ENCODE measurements around the gene RSPH6A.

Gene RSPH6A

GRCh38 chr19:45821570-45821969 lies 6.5 kb upstream of the RSPH6A start:
- no peaks in the 10 kb centered on the region for H3K27me3 ChIP-seq
- H3K27ac ChIP-seq = no peak overlapping the region
- no peak overlapping the region for H3K4me3 ChIP-seq
- H3K9ac ChIP-seq = no peak overlapping the region
- peaks cover 65 to 88% (median 76%) of the 10 kb centered on the region in 11 experiments for H3K36me3 ChIP-seq
- TF ChIP-seq Cebpa-rat (IDR thresholded peaks at IDR 0.05) = no peak
- peaks cover 4 to 38% (median 18%) of the 10 kb centered on the region in 10 experiments; a peak in 19 of 20 replicates for H3K4me1 ChIP-seq
- H3K4me2 ChIP-seq = no peak overlapping the region
- H4K20me1 ChIP-seq = peaks cover 5 to 95% (median 36%) of the 10 kb centered on the region in 11 experiments; a peak in 19 of 22 replicates
- no peaks in the 10 kb centered on the region for H3K9me3 ChIP-seq (replicated peaks in 1 of 11)

GRCh38 chr19:45821103-45821521 lies 6.0 kb upstream of the RSPH6A start:
- no peaks in the 10 kb centered on the region for H3K9me3 ChIP-seq (replicated peaks in 1 of 11)
- H3K4me2 ChIP-seq = no peak overlapping the region
- no peaks in the 10 kb centered on the region for H3K27me3 ChIP-seq
- H3K4me3 ChIP-seq = no peak overlapping the region
- no peak overlapping the region for H3K9ac ChIP-seq
- H3K36me3 ChIP-seq = peaks cover 61 to 83% (median 72%) of the 10 kb centered on the region in 11 experiments
- TF ChIP-seq Cebpa-rat (IDR thresholded peaks at IDR 0.05) = no peak
- H3K4me1 ChIP-seq = peaks cover 9 to 43% (median 23%) of the 10 kb centered on the region in 10 experiments
- no peak overlapping the region for H3K27ac ChIP-seq
- peaks cover 5 to 94% (median 36%) of the 10 kb centered on the region in 11 experiments; a peak in 19 of 22 replicates for H4K20me1 ChIP-seq

- Histone ChIP-seq H3K9me3 (replicated peaks in 1 of 11) (no peaks in the 10 kb centered on the region), H3K27ac (peak overlapping the region in 3 of 11 experiments; percentile 4 to 40 (median 35); a peak in 4 of 22 replicates), H3K9ac (peak overlapping the region in 2 of 11 experiments; percentile 10 to 41; a peak in 4 of 22 replicates), H3K27me3 (no peaks in the 10 kb centered on the region), H3K36me3 (peaks cover 55 to 78% (median 66%) of the 10 kb centered on the region in 11 experiments), H3K4me1 (peaks cover 14 to 48% (median 28%) of the 10 kb centered on the region in 10 experiments), H4K20me1 (peaks cover 5 to 88% (median 36%) of the 10 kb centered on the region in 11 experiments; a peak in 19 of 22 replicates), H3K4me3 (no peak overlapping the region), H3K4me2 (no peak overlapping the region)
- no peak for TF ChIP-seq Cebpa-rat (IDR thresholded peaks at IDR 0.05)
Measured at GRCh38 chr19:45820413-45821102, 5.5 kb upstream of the RSPH6A start.

- peaks cover 47 to 70% (median 58%) of the 10 kb centered on the region in 11 experiments for H3K36me3 ChIP-seq
- TF ChIP-seq Cebpa-rat (IDR thresholded peaks at IDR 0.05) = no peak
- peak overlapping the region in 1 of 11 experiments; percentile 24; a peak in 1 of 22 replicates for H3K9ac ChIP-seq
- no peak overlapping the region for H3K4me2 ChIP-seq
- H3K9me3 ChIP-seq (replicated peaks in 1 of 11) = no peaks in the 10 kb centered on the region
- H3K27ac ChIP-seq = peak overlapping the region in 3 of 11 experiments; percentile 4 to 40 (median 35); a peak in 3 of 22 replicates
- H3K4me3 ChIP-seq = no peak overlapping the region
- peaks cover 0 to 5% (median 0%) of the 10 kb centered on the region in 11 experiments; a peak in 2 of 22 replicates for H3K27me3 ChIP-seq
- peaks cover 8 to 85% (median 37%) of the 10 kb centered on the region in 11 experiments; a peak in 18 of 22 replicates for H4K20me1 ChIP-seq
- peaks cover 16 to 55% (median 35%) of the 10 kb centered on the region in 10 experiments for H3K4me1 ChIP-seq
Measured at GRCh38 chr19:45819769-45820168, 4.7 kb upstream of the RSPH6A start.

GRCh38 chr19:45817725-45818301 lies 2.7 kb upstream of the RSPH6A start:
- Histone ChIP-seq H3K27ac (peak overlapping the region in 1 of 11 experiments; percentile 23; a peak in 2 of 22 replicates), H3K4me2 (peak overlapping the region in 10 of 11 experiments; percentile 19 to 55 (median 44); a peak in 17 of 22 replicates), H3K4me1 (peaks cover 16 to 60% (median 40%) of the 10 kb centered on the region in 10 experiments), H3K9ac (peak overlapping the region in 5 of 11 experiments; percentile 9 to 34 (median 24); a peak in 4 of 22 replicates), H3K36me3 (peaks cover 28 to 50% (median 39%) of the 10 kb centered on the region in 11 experiments), H3K27me3 (peaks cover 0 to 15% (median 0%) of the 10 kb centered on the region in 11 experiments; a peak in 3 of 22 replicates), H4K20me1 (peaks cover 12 to 76% (median 35%) of the 10 kb centered on the region in 11 experiments; a peak in 18 of 22 replicates), H3K4me3 (no peak overlapping the region), H3K9me3 (replicated peaks in 1 of 11) (no peaks in the 10 kb centered on the region)
- no peak for TF ChIP-seq Cebpa-rat (IDR thresholded peaks at IDR 0.05)

GRCh38 chr19:45817010-45817724 lies 2.1 kb upstream of the RSPH6A start:
- peak overlapping the region in 7 of 11 experiments; percentile 24 to 78 (median 73); a peak in 11 of 22 replicates for H3K9ac ChIP-seq
- peaks cover 22 to 44% (median 32%) of the 10 kb centered on the region in 11 experiments for H3K36me3 ChIP-seq
- H3K9me3 ChIP-seq (replicated peaks in 1 of 11) = no peaks in the 10 kb centered on the region
- no peak for TF ChIP-seq Cebpa-rat (IDR thresholded peaks at IDR 0.05)
- peak overlapping the region in 3 of 11 experiments; percentile 65 to 69 (median 69); a peak in 4 of 22 replicates for H3K27ac ChIP-seq
- peaks cover 0 to 18% (median 0%) of the 10 kb centered on the region in 11 experiments; a peak in 3 of 22 replicates for H3K27me3 ChIP-seq
- peaks cover 12 to 70% (median 35%) of the 10 kb centered on the region in 11 experiments; a peak in 18 of 22 replicates for H4K20me1 ChIP-seq
- peaks cover 16 to 61% (median 40%) of the 10 kb centered on the region in 10 experiments for H3K4me1 ChIP-seq
- no peak overlapping the region for H3K4me3 ChIP-seq
- H3K4me2 ChIP-seq = peak overlapping the region; percentile 82 to 94 (median 91)

GRCh38 chr19:45816236-45817009 lies 1.3 kb upstream of the RSPH6A start:
- peaks cover 16 to 58% (median 40%) of the 10 kb centered on the region in 10 experiments for H3K4me1 ChIP-seq
- H3K36me3 ChIP-seq = peaks cover 18 to 37% (median 27%) of the 10 kb centered on the region in 11 experiments; a peak in 21 of 22 replicates
- peaks cover 0 to 18% (median 0%) of the 10 kb centered on the region in 11 experiments; a peak in 3 of 22 replicates for H3K27me3 ChIP-seq
- H3K9me3 ChIP-seq (replicated peaks in 1 of 11) = no peaks in the 10 kb centered on the region
- peaks cover 12 to 66% (median 34%) of the 10 kb centered on the region in 11 experiments; a peak in 18 of 22 replicates for H4K20me1 ChIP-seq
- peak overlapping the region in 8 of 11 experiments; percentile 49 to 70 (median 66); a peak in 16 of 22 replicates for H3K27ac ChIP-seq
- peak overlapping the region in 9 of 10 experiments; percentile 48 to 74 (median 62); a peak in 19 of 20 replicates for H3K4me3 ChIP-seq
- peak overlapping the region in 10 of 11 experiments; percentile 61 to 78 (median 74); a peak in 18 of 22 replicates for H3K9ac ChIP-seq
- peak overlapping the region; percentile 82 to 94 (median 91) for H3K4me2 ChIP-seq
- TF ChIP-seq Cebpa-rat (IDR thresholded peaks at IDR 0.05) = no peak

Measured in BLaER1 treated with 17β-estradiol and CSF1 and Interleukin-3, amounts not matched to agents 10 nM and 100 nM (cell line).